PC-3 (cell line): ENCODE measurements around the gene RTP3. TPM values are rescaled to one million over a fixed set of nuclear protein-coding genes. Genes with fewer than 3 reads are reported as not detected.

Source experiments
- ATAC-seq: fragments of 200-7000 bp; cut with Tn5 transposase; 2 replicates; pipeline ENCODE4 v1.9.1; 2020; ENCODE audit warnings: mild to moderate bottlenecking, moderate library complexity
- BruUV-seq: library from RNA; stranded (reverse); fragments of 400-500 nt; replicated peaks from 2 replicates; lab custom pipeline; 2021; lab: Mats Ljungman, UMichigan
- CTCF ChIA-PET: fragments of 300-600 bp; sonication (Branson Sonifier 250); formaldehyde crosslinking; loops from one replicate; lab custom pipeline; 2022; ENCODE audit warnings: antibody characterized with exemption; lab: Charles Lee
- POLR2A ChIA-PET: fragments of 300-600 bp; sonication (Branson Sonifier 250); formaldehyde crosslinking; loops from one replicate; lab custom pipeline; 2022; ENCODE audit warnings: antibody characterized with exemption; ENCODE audit not compliant: unreplicated experiment; lab: Charles Lee
- DNase-seq: peaks from one replicate; pipeline ENCODE4 v3.0.0-alpha.2; 2015
- H2AFZ ChIP-seq: fragments of 300-600 bp; sonication (generic); 2 replicates; pipeline ENCODE4 v1.6.0; 2016; ENCODE audit warnings: antibody characterized with exemption, low read length
- H3F3A ChIP-seq: fragments of 300-600 bp; sonication (generic); one replicate; pipeline ENCODE4 v1.6.0; 2017; ENCODE audit warnings: antibody characterized with exemption, low read length, control low read depth, mild to moderate bottlenecking; ENCODE audit not compliant: unreplicated experiment
- H3K27ac ChIP-seq: fragments of 300-600 bp; sonication (generic); 2 replicates; pipeline ENCODE4 v1.5.1; 2016; ENCODE audit warnings: mild to moderate bottlenecking, low read length
- H3K27me3 ChIP-seq: fragments of 300-600 bp; sonication (generic); 2 replicates; pipeline ENCODE4 v1.6.1; 2016; ENCODE audit warnings: low read length, mixed read lengths
- H3K36me3 ChIP-seq: fragments of 300-600 bp; sonication (generic); 2 replicates; pipeline ENCODE4 v1.6.1; 2016; ENCODE audit warnings: low read depth, mixed run types, low read length, mixed read lengths
- H3K4me1 ChIP-seq: fragments of 300-600 bp; sonication (generic); 2 replicates; pipeline ENCODE4 v1.5.1; 2016; ENCODE audit warnings: low read length; ENCODE audit not compliant: insufficient read depth
- H3K4me2 ChIP-seq: fragments of 300-600 bp; sonication (generic); 2 replicates; pipeline ENCODE4 v1.6.0; 2016; ENCODE audit warnings: low read length
- H3K4me3 ChIP-seq: fragments of 300-600 bp; sonication (generic); 2 replicates; pipeline ENCODE4 v1.5.1; 2016; ENCODE audit warnings: mild to moderate bottlenecking, low read length, mixed read lengths
- H3K79me2 ChIP-seq: fragments of 300-600 bp; sonication (generic); 2 replicates; pipeline ENCODE4 v1.6.1; 2017; ENCODE audit warnings: low read length, mixed read lengths
- H3K9ac ChIP-seq: fragments of 300-600 bp; sonication (generic); 2 replicates; pipeline ENCODE4 v1.6.0; 2016; ENCODE audit warnings: mild to moderate bottlenecking, low read length
- H3K9me2 ChIP-seq: fragments of 300-600 bp; sonication (generic); replicated peaks from 2 replicates; pipeline ENCODE4 v1.6.1; 2016; ENCODE audit warnings: mixed run types, low read length, mixed read lengths
- H3K9me3 ChIP-seq: fragments of 300-600 bp; sonication (generic); 2 replicates; pipeline ENCODE4 v1.6.1; 2016; ENCODE audit warnings: low read length, mixed read lengths
- H4K20me1 ChIP-seq: fragments of 300-600 bp; sonication (generic); 2 replicates; pipeline ENCODE4 v1.6.1; 2016; ENCODE audit warnings: low read length, mixed read lengths
- EZH2 ChIP-seq: fragments of 300-600 bp; sonication (generic); IDR thresholded peaks from one replicate; pipeline ENCODE4 v1.6.1; 2017; ENCODE audit warnings: antibody characterized with exemption, mild to moderate bottlenecking, low read length; ENCODE audit not compliant: unreplicated experiment
- EZH2phosphoT487 ChIP-seq: fragments of 300-600 bp; sonication (generic); IDR thresholded peaks from 2 replicates; pipeline ENCODE4 v1.6.1; 2018; ENCODE audit warnings: mild to moderate bottlenecking, antibody characterized with exemption, low read length, borderline replicate concordance
- intact Hi-C: fragments of 100-400 bp; cut with micrococcal nuclease; formaldehyde crosslinking; loops from 2 replicates; pipeline ENCODE4 v1.9.0; 2023
- total RNA-seq: library from RNA; depleted of rRNA; stranded (reverse); fragments of >200 nt; gene quantifications from 2 replicates; pipeline ENCODE4 v1.2.3, GENCODE V29; 2014
- TF ChIP-seq, protein P1 (sequence below): fragments of 300-600 bp; sonication (generic); conservative IDR thresholded peaks from 2 replicates; pipeline ENCODE4 v1.5.1; 2017; ENCODE audit warnings: antibody characterized with exemption, low read depth, mild to moderate bottlenecking, low read length

Gene RTP3
- total RNA-seq, 1 experiment from 2014 or later = not detected

DNA sequence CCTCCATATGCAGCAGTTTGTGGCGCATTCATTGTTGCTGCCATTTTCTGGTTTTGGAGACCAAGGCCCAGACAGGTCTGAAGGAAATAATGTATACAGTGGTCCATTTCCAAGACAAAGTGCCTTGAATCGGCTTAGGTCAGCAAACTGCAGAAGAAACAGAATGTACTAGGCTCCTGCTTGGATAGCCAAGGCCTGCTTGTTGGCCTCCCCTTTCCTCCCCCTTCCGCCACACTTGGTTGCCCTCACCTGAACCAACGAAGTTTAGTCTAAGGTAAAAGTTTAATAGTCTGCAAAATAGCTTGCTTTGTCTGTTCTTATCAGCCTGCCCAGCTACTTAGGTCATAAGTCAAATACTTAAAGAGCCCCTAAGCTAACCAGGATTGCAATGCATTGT is 12.0 kb upstream of the RTP3 start:
- H2AFZ ChIP-seq = no peak overlapping the region
- no peak for TF ChIP-seq EZH2
- no peak for TF ChIP-seq EZH2phosphoT487
- TF ChIP-seq, protein P1, sequence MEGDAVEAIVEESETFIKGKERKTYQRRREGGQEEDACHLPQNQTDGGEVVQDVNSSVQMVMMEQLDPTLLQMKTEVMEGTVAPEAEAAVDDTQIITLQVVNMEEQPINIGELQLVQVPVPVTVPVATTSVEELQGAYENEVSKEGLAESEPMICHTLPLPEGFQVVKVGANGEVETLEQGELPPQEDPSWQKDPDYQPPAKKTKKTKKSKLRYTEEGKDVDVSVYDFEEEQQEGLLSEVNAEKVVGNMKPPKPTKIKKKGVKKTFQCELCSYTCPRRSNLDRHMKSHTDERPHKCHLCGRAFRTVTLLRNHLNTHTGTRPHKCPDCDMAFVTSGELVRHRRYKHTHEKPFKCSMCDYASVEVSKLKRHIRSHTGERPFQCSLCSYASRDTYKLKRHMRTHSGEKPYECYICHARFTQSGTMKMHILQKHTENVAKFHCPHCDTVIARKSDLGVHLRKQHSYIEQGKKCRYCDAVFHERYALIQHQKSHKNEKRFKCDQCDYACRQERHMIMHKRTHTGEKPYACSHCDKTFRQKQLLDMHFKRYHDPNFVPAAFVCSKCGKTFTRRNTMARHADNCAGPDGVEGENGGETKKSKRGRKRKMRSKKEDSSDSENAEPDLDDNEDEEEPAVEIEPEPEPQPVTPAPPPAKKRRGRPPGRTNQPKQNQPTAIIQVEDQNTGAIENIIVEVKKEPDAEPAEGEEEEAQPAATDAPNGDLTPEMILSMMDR = no peak
- H3K9me3 ChIP-seq = no peaks in the 10 kb centered on the region
- H3F3A ChIP-seq = no peaks in the 10 kb centered on the region
- no peaks in the 10 kb centered on the region for H3K79me2 ChIP-seq
- H3K27me3 ChIP-seq = no peaks in the 10 kb centered on the region
- H3K36me3 ChIP-seq = no peaks in the 10 kb centered on the region
- CTCF ChIA-PET = no interaction called here
- ATAC-seq (no peak), DNase-seq (no peak)
- no peaks in the 10 kb centered on the region for H4K20me1 ChIP-seq
- H3K27ac ChIP-seq = no peak overlapping the region
- no peak overlapping the region for H3K4me2 ChIP-seq
- POLR2A ChIA-PET = no interaction called here
- H3K9ac ChIP-seq = no peak overlapping the region
- no peak overlapping the region for H3K4me3 ChIP-seq
- intact Hi-C loops = no loop called here
- BruUV-seq = no TSS peak
- H3K9me2 ChIP-seq = no peaks in the 10 kb centered on the region
- peaks cover 14% of the 10 kb centered on the region for H3K4me1 ChIP-seq

DNA sequence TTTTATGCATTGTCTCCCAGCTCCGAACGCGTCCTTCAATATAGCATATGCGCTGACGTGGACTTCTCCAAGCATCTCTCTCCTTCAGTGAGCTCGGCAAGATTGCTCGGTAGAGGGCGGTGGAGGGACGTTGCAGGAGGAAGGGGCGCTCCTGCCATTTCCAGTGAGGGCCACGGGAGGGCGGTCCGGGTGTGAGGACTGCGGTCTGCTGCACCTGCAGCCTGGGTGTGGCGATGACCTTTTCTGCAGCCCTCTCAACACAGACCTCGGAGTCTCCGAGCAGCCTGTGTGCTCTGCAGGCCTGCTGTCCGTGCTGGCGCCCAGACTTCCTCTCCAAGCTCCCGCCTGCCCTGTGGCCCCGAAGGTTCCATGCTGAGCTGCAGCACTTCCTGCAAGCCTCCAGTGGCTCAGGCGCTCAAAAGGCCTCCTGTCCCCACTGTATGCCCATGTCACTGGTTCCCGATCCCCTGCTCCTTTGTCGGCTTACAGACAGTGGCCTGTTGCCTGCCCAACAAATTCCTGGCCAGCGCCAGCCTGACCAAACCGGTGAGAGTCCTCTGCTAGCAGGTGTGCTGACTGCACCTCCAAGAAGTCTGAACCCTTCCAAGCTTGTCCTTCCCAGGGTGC is 8.9 kb upstream of the RTP3 start:
- no peaks in the 10 kb centered on the region for H3K36me3 ChIP-seq
- CTCF ChIA-PET = interaction anchor here (0.5 to 3.4 kb wide), 24 partner anchors 26 to 1045 kb away, joined by 3 to 112 read pairs (median 4); partner anchors contain the start of genes CCR1 and CCR5
- no peaks in the 10 kb centered on the region for H3K9me3 ChIP-seq
- H3K27me3 ChIP-seq = no peaks in the 10 kb centered on the region
- H2AFZ ChIP-seq = peak overlapping the region; percentile 71
- H3K4me1 ChIP-seq = peaks cover 14% of the 10 kb centered on the region
- DNase-seq = peak; percentile 98
- no peaks in the 10 kb centered on the region for H3K79me2 ChIP-seq
- H3K9me2 ChIP-seq = no peaks in the 10 kb centered on the region
- no peak overlapping the region for H3K9ac ChIP-seq
- no peak overlapping the region for H3K27ac ChIP-seq
- POLR2A ChIA-PET = interaction anchor here (0.5 to 0.6 kb wide), 3 partner anchors 39 to 119 kb away, joined by 3 to 4 read pairs (median 3); no protein-coding TSS in a partner anchor
- peak overlapping the region; percentile 58 for H3K4me2 ChIP-seq
- TF ChIP-seq EZH2phosphoT487 = no peak
- TF ChIP-seq, protein P1 = peak; percentile 100
- intact Hi-C loops = loop anchor here (1.0 to 2.0 kb wide), 4 partner anchors 28 to 141 kb away; no protein-coding TSS in a partner anchor
- peak; percentile 96 for ATAC-seq
- no peaks in the 10 kb centered on the region for H4K20me1 ChIP-seq
- no peaks in the 10 kb centered on the region for H3F3A ChIP-seq
- BruUV-seq = no TSS peak
- no peak overlapping the region; the same call in 1 of the 2 replicates for H3K4me3 ChIP-seq

DNA sequence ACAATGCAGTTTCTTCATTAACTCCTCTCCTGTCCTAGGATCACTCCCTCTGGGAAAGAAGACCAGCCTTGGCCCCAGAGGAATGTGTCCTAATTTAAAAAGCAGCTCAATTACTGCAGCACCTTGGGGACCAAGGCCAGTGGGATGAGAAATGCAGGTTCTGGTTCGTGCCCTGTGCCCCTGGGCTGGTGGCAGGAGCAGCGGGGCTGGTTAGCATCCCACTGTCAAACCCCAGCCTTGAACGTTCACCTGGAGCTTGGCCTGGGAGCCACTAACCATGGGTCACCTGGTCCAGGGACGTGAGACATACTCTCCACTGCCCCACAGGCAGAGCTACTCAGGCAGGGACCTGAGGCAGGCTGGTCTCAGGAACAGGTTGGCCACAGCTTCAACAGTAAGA is 8.4 kb upstream of the RTP3 start:
- Histone ChIP-seq H3K27me3 (no peaks in the 10 kb centered on the region), H3K79me2 (no peaks in the 10 kb centered on the region), H2AFZ (peak overlapping the region; percentile 71; the same call in 1 of the 2 replicates), H3K36me3 (no peaks in the 10 kb centered on the region), H3K27ac (no peak overlapping the region), H3K4me1 (peaks cover 14% of the 10 kb centered on the region), H3K4me3 (no peak overlapping the region), H3K9me2 (no peaks in the 10 kb centered on the region), H3K9ac (no peak overlapping the region), H3F3A (no peaks in the 10 kb centered on the region), H4K20me1 (no peaks in the 10 kb centered on the region), H3K4me2 (no peak overlapping the region), H3K9me3 (no peaks in the 10 kb centered on the region)
- ChIA-PET POLR2A (no interaction called here), CTCF (interaction anchor here (0.6 to 3.4 kb wide), 12 partner anchors 27 to 1565 kb away, joined by 3 to 112 read pairs (median 4); no protein-coding TSS in a partner anchor)
- intact Hi-C loops = loop anchor here (2.0 kb wide), 1 partner anchor 61 kb away; no protein-coding TSS in a partner anchor
- DNase-seq = no peak
- TF ChIP-seq, protein P1 = no peak
- TF ChIP-seq EZH2phosphoT487 = no peak
- TF ChIP-seq EZH2 = no peak
- no peak for ATAC-seq
- BruUV-seq = no TSS peak
